Measurements from ENCODE around the gene C1orf167.

C1orf167 gene, protein sequence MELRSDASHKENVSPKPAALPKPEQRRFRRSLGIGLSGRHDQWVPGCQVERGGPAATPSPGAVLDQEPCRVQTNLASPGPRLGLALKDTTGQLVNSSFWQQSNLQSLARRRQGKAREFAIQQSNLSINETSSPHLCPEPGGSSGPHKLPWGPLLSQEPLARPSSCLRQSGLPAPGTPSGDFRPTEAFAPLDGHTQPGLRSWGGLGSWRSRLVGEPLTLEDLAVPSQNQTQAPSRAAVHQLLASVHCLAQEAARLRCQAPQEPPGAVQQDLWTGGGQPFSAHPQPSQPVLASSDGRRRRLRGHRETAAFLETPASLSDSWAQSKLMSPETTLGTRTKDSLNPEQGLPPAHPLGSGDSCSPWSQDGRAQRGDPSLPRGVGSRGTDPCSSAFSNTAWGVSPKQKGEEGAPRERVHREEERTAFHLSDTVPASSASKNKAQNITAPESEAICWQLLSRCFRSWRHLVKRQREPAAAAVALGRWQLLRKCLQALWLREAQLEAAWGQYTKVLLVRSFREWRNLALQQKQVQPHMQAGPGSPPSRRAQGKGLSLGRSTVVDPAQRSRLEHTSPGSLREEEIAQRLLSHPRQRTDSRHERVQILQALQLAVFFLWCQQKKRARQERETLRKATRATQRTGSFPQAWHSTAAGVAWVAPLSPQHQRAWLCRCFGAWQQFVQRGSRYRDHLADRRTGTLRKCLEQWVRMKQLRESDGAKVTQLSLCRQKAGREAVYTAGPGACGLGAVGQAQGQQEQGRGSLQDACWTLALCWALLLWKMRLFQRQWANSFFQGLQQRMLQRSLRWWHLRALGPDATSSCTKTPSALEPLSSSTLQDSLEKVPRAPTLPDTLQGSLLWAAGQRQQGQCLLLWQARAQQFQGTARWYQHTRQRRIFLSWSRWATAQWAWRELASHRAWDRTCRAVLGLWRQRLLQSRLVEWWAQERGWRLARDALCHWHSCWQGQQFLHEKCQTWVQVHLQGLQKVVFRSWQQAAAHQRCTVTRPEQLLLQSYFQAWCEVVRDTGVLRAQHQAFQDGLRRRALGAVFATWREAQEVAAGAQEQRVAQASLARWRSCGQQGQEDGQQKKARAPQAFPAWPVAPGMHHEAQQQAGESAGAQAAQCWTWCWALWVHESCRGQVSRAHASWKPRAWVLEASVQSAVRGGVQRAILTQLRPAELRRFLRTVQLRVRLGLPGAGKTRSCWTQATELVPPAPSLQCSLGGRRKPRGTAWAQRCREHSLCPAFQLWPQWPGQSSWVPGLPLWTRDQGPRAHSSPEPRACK (N-terminal part only)

DNA sequence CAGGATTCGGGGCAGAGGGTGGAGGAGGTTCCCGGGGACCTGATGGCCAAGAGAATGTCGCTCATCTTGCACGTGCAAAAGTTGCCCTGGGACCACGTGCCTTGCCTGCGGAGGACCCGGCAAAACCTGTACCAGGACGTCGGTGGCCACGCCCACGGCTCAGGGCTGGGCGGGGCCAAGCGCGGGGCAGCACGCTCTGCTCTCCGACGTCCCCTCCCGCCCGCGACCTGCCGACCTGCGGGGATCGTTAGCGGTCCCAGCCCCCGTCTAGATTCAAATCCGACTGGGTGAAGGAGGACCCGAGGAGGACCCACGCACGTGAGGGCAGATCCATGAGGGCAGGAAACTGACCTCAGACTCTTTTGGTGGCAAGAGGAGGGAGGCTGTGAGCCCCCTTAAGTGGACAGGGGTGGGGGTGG lies at the start of gene C1orf167:
TSS of gene C1orf167 (plus strand) at position 206 of the 419 bp plus-strand sequence. CDS start 2,208 bp downstream, outside the sequence.
- DNase-seq, result no peak

DNA sequence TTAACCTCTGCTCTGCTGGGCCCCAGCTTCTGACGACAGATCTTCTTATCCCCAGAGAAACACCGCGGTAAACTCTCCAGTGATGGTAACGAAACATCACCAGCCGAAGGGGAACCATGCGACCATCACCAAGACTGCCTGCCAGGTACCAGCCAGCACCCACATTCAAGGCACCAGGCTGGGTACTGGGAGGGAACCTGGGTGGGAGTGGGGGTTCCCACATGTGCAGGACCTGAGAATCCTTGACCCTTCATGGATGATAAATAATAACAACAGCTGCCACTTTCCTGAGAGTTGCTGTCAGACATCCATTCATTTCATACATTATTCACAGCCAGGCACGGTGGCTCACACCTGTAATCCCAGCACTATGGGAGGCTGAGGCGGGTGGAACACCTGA lies 49.7 kb upstream of the C1orf167 start:
- DNase-seq, result no peak

DNA sequence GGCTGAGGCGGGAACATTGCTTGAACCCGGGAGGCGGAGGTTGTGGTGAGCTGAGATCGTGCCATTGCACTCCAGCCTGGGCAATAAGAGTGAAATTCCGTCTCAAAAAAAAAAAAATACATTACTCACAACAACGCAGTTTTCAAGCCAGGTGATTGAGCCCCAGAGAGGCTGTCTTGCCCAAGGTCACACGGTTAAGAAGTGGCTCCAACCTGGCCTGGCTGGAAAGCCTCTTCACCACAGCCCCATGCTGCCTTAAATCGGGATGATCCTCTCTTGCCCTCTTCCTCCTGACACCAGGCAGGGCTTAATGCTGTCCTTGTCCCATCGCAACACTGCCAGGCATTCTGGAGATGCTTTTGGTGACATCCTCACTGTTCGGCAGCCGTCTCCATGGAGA lies 48.9 kb upstream of the C1orf167 start:
- no peak for DNase-seq

DNA sequence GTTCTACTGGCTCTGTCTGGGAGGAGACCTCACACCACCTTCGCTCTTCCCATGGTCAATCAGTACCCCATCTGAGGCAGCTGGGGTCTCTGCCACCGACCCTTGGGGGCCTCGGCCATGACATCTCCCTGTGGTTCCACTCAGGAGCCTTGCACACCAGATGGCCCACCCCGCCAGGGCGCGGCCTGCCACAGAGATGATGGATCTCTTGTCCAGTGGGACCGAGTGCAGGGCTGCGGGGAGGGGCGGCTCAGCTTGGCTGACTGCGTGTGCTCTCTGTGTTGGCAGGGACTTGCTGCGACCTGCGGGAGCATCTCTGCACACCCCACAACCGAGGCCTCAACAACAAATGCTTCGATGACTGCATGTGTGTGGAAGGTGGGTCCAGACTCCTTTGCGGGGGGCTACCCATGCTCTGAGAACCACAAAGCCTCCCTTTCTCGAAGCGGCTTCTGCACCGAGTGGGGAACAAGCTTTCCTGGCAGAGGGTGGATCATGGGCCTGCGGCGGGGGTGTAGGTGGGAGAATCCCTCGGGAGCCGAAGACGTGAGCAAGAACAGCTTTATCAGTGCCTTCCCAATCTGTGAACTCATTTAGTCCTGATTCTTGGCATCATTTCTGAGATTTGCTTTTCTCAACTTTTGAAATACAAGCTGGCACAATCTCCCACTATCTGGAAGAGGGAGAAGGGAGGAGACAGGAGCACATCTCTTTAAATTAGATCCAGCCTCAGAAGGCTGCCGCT lies 47.0 kb upstream of the C1orf167 start:
- no peak for DNase-seq

DNA sequence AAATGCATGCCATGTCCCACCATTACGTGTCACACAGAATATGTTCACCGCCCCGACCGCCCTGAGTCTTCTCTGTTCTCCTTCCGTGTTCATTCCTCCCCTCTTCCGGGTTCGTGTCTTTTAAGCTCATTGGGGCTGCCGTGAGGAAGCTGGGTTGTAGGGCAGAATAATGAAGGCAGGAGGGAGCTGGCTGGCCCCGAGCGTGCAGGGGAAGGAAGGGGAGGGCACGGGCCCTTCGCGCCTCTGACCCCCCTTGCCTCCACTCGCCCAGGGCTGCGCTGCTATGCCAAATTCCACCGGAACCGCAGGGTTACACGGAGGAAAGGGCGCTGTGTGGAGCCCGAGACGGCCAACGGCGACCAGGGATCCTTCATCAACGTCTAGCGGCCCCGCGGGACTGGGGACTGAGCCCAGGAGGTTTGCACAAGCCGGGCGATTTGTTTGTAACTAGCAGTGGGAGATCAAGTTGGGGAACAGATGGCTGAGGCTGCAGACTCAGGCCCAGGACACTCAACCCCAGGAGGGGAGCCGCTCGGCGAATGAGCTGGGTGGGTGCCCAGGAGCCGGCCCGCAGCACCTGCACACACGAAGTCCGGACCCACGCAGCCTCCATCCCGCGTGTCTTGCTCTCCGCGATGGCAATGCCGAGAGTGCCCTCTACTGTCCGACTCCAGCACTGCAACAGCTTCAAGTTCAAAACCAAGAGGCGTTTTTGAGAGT lies 42.5 kb upstream of the C1orf167 start:
- peak; percentile 30 for DNase-seq

DNA sequence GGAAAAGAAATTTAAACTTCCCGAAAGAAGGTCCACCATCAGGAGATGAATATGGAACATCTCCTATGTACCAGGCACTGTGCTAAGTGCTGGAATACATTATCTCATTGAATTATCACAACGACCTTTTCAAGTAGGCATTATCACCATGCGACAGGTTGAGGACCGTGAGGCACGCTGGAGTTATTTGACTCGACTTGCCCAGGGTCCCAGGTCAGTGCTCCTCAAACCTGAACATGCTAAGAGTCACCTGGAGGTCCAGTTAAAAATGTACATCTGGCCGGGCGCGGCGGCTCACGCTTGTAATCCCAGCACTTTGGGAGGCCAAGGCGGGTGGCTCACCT lies 42.0 kb upstream of the C1orf167 start:
- DNase-seq, result no peak

DNA sequence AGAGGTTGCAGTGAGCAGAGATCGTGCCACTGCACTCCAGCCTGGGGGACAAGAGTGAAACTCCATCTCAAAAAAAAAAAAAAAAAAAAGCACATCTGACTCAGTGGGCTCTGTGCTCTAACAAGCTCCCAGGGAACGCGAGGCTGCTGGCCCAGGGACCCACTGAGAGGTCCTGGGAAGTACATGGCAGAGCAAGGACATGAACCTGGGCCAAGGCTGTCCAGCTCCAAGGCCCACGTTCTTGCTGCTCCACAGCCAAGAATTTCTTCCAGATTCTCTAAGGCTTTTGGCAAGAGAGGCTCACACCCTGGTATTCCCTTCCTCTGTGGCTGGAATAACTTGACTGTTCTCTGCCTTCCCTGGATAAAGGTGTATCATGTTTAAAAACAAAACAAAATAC lies 41.5 kb upstream of the C1orf167 start:
- no peak for DNase-seq

DNA sequence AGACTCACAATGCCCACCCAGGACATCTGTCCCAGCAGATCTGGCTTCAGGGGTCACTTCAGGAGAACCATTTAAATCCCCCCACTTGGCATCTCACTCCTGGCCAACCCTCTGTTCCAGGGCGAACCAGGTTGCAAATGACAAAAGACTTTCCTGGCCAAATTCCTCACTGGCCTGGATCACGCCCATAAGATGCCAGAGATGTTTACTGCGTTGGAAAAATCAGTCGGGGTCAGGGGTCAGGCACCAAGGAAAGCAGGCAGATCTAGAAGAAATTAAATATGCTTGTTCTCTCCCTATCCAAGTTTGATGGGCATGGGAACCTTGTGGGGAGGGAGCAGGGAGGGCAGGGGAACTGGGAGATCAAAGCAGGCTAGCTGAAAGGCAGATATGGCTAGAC lies 40.7 kb upstream of the C1orf167 start:
- DNase-seq, result no peak

DNA sequence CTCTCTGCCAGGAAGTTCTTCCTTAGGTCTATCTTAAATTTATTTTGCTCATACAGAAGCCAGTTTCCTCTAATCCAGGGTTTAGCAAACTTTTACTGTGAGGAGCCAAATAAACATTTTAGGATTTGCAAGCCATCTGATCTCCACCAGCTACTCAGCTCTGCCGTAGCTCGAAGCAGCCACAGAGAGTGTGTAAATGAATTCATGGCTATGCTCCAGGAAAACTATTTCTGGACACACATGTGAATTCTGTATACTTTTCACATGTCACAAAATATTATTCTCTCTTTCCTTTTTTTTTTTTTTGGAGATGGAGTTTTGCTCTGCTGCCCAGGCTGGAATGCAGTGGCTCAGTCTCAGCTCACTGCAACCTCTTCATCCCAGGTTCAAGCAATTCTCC lies 39.5 kb upstream of the C1orf167 start:
- DNase-seq, result no peak

DNA sequence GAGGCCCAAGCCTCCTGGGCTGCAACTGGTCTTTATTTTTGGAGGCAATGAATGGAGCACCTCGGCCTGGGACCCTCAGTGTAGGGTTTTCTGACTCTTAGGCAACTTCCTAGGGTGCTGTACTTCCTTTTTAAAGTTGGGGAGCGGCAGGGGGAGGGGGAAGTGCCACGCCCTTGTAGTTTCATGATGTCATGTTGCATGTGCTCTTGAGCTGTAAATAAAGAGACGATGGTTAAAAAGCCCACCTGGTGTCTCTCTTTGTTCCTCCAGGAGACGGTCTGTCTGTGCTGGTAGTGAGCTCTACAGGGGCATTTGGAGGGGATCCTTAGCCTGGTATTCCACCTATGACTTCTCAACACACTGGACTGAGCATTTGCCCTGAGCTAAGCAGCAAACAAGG lies 36.4 kb upstream of the C1orf167 start:
- no peak for DNase-seq

DNA sequence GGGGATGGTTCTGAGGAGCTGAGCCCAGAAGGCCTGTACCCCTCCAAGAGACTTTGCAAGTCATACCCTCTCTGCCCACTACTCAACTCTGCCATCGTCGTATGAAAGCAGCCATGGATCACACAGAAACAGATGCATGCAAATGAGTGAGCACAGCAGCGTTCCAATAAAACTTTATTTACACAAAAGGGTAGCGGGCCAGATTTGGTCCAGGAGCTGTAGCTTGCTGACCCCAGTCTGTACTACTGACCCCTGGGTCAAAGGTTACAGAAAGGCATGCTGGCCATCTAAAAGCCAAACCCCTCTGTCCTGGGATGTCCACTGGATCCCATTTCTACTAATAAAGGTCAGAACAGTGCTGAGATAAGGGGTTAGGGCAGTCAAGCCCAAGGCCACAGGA lies 34.9 kb upstream of the C1orf167 start:
- no peak for DNase-seq

DNA sequence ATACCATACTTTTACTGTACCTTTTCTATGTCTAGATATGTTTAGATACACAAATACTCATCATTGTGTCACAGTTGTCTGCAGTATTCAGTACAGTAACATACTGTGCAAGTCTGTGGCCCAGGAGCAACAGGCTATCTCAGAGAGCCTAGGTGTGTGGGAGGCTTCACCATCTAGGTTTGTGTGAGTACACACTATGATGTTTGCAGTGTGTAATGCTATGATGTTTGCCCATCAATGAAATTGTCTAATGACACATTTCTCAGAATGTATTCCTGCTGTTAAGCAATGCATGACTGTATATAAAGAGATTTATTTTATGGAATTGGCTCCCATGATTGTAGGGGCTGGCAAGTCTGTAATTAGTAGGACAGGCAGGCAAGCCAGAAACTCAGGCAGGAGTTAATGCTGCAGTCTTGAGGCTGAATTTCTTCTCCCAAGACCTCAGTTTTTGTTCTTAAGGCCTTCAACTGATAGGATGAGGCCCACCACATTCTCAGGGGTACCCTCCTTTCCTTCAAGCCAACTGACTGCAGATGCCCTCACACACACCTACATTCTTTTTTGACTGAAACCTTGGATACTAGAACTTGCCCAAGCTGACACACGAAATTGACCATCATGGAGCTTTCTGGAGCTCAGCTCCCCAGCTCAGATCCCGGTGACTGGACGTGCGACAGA lies 33.7 kb upstream of the C1orf167 start:
- no peak for DNase-seq

DNA sequence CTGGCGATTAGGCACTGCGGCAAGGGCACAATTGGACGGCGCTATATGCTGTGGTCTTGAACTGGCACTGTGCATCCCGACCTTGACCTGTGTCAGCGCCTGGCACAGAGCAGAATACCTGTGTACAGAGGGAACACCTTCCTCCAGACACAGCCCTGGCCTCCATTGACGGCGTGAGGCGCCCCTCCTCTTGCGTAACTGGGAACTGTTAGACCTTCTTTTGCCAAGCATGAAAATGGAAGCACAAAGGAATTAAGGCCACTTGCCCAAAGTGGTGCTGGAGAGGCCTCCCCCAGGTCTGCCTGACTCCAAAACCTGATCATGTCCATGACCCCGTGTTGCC lies 32.9 kb upstream of the C1orf167 start:
- DNase-seq, result no peak

DNA sequence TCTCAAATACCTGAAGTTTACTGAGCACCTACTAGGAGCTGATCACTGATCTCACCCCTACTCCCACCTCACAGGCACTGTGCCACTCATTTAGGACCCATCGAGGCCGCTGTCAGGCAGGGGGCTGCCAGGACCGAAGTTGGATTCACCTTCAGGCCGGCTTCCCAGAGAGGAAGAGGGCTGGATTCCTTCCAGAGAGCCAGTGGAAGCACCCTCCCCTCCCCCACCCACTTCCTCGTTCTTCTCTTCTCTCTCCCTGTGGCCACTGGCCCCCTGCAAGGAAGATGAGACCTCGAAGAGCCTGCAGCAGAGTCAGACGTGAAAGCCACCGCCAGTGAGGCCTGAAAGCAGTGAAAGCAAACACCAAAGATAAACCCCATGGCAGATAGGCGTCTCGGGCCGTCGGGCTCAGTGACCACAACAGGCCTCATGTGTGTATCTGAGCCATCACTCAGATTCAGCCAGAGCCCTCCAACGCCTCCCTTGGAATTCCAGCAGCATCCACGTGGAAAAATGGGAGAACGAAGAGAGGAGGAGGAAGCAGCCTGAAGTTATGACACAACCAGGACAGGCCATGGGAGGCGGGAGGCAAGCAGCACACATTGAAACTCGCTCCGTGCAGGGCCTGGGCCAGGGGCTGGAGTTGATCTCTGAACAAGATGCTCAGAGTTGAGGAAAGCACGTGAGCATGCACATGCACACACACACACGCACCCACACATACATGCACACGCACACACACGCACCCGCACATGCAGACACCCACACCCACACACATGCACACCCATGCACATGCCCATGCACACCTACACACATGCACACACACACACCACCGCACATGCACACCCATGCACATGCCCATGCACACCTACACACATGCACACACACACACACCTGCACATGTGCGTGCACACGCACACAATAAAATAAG lies 32.2 kb upstream of the C1orf167 start:
- DNase-seq, result no peak

DNA sequence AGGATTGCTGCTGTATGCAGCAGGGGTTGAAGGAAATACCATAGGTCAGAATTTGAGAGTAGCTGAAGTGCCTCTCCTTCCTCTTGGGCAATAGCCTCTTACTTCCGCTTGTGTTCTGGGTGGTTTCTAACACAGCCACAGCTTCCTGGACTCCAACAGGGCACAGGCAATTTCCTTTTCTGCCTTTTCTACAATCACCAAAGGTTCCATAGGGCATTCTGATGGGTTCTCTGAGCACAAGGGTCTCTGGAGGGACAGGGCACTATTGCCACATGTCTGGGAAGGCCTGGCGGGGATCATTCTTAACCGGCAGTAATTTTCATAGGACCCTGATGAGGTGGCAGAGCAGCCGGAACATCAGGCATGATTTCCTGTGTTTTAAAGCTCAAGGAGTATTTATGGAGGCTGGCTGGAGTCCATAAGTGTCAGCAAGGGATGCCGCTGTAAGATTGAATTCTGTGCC lies 31.5 kb upstream of the C1orf167 start:
- no peak for DNase-seq

DNA sequence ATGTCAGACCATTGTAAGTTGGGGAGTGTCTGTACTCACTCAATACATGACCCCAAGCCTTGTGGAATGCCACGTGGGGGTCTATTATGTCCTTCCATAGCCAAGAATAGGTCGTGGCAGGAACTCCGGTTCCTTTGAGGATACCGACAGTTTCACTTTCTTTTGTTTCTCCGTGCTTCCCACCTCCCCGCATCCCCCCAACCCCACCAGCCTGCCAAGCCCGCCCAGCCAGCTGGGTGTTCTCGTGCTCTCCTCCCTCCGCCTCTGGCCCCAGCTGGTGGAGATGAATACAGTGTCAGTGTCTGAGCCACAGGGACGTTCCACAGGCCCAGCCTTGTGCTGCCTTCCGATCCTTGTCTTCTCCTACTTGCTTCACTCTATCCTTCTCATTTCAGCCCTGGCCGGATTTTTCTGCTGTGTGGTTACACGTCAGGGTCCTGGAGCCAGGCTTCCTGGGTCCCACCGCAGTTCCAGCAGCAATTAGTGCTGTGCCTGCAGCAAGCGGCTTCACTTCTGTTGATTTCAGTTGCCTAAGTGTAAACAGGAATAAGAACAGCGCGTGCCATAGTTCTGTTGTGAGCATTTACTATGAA lies 30.2 kb upstream of the C1orf167 start:
- DNase-seq, result peak; percentile 64

DNA sequence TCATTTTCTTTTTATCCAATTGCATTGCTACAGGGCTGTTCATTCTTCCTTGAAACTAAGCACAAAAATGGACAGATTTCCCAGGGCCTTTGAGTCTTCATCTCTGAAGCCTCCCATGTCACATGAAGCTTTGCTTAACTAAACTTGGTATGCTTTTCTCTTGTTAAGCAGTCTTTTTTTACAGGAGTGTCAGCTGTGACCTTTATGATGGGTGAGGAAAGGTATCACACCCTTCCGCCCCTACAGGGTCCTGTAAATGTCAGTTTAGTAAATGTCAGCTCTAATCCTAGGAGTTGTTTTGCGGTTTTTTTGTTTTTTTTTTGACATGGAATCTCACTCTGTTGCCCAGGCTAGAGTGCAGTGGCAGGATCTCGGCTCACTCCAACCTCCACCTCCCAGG lies 28.7 kb upstream of the C1orf167 start:
- DNase-seq, result no peak

DNA sequence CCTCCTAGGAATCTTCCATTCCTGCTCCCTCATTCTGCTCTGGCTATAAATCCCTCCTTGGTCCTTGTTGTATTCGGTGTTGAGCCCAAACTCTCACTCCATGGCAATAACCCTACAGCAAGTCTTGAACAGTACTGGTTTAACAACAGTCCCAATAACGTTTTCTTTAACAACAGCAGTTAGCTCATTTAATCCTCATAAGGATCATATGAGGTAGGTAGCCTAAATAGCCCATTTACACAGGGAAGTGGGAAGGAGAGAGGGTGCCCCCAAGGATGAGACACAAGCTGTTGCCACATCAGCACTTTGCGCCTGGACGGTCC lies 26.5 kb upstream of the C1orf167 start:
- no peak for DNase-seq

DNA sequence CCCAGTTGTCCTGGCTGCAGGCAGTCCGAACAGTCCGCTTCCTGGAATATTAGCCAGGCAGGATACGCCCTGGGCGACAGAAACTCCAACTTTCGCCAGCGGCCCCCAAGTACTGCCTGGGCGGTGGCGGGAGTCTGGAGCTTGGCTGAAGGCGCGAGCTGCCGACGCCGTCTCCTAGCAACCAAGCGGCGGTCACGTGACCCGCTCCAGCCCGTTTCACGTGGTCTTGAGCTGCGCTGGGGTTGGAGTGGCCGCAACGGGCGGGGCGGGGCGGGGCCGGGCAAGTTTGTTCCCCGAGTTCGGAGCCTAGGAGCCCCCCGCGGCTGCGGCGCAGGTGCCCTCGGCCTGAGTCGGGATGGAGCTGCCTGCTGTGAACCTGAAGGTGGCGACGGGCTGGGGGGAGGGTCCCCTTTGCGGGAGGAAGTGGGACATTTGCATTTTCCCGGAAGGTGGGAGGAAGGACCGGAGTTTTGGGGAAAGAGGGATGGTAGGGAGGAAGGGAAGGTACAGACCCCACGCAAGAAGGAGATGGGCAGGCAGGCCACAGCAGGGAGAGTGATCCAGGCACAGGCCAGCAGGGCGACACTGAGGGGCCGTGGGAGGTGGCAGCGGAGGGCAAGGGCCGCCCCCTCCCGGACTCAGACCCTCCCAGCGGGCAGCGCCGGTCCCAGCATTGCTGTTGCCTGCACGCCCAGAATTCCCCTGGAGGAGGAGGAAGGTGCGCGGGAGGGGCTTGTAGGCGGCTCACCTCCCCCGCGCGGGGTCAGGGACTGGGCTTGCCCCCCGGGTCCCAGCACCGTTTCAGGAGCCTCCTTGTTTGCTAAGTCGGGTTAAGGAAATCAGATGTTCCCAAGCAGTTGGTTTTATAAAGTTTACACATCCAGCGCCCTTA lies 25.9 kb upstream of the C1orf167 start, which contains the start of gene AGTRAP:
TSS of gene AGTRAP (plus strand) at position 283 of the 892 bp plus-strand sequence. CDS start at position 356, 73 bp downstream.
- peak; percentile 82 for DNase-seq
